ENCODE data around the gene RNF26. TPM values are rescaled to one million over a fixed set of nuclear protein-coding genes. Genes with fewer than 3 reads are reported as not detected.

The RNF26 gene
- total and polyA plus RNA-seq, 2 of the 13 experiments (the other 11 are each of a cell fraction or from before 2014, with no cell fraction given), result 11.9 to 26.3 TPM

DNA sequence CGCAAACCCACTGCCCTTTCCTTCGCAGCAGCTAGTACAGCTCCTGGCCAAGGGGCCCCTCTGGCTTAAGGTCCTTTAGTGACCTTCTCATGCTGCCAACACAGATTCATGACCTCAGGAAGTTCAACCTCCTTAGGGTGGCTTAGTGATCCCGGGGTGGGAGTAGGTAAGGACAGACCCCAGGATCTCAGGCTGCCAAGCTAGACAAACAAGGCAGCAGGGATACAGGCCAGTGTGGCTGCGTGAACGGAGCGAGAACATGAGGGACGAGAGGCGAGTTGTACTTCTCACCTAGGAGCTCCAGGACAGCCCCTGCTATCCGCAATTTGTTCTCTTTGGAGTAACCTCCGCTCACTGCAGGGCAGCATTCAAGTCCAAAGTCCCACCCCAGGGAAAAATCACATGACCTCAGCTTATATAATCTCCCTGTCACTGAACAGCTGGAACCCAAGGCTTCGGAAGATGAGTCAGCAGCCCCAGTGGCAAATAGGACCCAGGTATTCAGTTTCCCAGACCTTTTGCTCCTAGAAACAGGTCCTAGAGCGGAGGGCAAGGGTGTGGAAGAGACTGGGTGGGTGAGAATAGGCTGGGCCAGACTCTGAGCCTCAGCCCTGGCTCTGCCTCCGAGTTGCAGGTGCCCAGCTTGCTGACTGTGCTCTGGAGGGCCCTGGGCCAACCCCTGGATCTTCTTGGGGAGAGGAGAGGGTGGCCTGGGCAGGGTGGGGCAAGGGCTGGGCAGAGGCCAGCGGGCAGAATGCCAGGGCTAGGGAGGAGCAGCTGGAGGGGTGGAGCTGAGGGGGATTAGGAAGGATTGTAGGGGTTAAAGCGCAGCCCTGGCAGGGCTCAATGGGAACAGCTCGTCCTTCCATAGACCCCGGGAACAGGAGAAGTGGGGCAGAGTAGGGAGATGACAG, 34.1 kb downstream of the RNF26 start (continued):
- TF ChIP-seq, protein P1, sequence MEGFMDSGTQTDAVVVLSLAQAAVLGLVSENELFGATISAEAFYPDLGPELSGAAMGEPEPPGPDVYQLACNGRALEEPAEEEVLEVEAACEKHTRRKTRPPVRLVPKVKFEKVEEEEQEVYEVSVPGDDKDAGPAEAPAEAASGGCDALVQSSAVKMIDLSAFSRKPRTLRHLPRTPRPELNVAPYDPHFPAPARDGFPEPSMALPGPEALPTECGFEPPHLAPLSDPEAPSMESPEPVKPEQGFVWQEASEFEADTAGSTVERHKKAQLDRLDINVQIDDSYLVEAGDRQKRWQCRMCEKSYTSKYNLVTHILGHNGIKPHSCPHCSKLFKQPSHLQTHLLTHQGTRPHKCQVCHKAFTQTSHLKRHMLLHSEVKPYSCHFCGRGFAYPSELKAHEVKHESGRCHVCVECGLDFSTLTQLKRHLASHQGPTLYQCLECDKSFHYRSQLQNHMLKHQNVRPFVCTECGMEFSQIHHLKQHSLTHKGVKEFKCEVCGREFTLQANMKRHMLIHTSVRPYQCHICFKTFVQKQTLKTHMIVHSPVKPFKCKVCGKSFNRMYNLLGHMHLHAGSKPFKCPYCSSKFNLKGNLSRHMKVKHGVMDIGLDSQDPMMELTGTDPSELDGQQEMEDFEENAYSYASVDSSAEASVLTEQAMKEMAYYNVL (CRISPR knock-in tag; IDR thresholded peaks at IDR 0.05; ENCODE audit: borderline replicate concordance), result peak; percentile 29; the same call in 1 of the 2 replicates
- TF ChIP-seq ZNF34 (CRISPR knock-in tag; IDR thresholded peaks at IDR 0.05; ENCODE audit: borderline replicate concordance) (no peak), ZBTB8A (CRISPR knock-in tag; IDR thresholded peaks at IDR 0.05; ENCODE audit: borderline replicate concordance, low read depth) (no peak), ZC3H4 (CRISPR knock-in tag; IDR thresholded peaks at IDR 0.05; ENCODE audit: borderline replicate concordance) (no peak), ZBTB20 (CRISPR knock-in tag; IDR thresholded peaks at IDR 0.05; ENCODE audit: borderline replicate concordance, low read depth) (no peak), CAMTA2 (CRISPR knock-in tag; IDR thresholded peaks at IDR 0.05; ENCODE audit: borderline replicate concordance) (no peak), ZNF549 (CRISPR knock-in tag; IDR thresholded peaks at IDR 0.05) (peak; percentile 92; the same call in 1 of the 2 replicates), ZNF598 (CRISPR knock-in tag; IDR thresholded peaks at IDR 0.05; ENCODE audit: borderline replicate concordance) (no peak), KMT2A (CRISPR knock-in tag; IDR thresholded peaks at IDR 0.05) (peak; percentile 73; the same call in 1 of the 2 replicates)
- TF ChIP-seq, protein P2, sequence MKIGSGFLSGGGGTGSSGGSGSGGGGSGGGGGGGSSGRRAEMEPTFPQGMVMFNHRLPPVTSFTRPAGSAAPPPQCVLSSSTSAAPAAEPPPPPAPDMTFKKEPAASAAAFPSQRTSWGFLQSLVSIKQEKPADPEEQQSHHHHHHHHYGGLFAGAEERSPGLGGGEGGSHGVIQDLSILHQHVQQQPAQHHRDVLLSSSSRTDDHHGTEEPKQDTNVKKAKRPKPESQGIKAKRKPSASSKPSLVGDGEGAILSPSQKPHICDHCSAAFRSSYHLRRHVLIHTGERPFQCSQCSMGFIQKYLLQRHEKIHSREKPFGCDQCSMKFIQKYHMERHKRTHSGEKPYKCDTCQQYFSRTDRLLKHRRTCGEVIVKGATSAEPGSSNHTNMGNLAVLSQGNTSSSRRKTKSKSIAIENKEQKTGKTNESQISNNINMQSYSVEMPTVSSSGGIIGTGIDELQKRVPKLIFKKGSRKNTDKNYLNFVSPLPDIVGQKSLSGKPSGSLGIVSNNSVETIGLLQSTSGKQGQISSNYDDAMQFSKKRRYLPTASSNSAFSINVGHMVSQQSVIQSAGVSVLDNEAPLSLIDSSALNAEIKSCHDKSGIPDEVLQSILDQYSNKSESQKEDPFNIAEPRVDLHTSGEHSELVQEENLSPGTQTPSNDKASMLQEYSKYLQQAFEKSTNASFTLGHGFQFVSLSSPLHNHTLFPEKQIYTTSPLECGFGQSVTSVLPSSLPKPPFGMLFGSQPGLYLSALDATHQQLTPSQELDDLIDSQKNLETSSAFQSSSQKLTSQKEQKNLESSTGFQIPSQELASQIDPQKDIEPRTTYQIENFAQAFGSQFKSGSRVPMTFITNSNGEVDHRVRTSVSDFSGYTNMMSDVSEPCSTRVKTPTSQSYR (CRISPR knock-in tag; IDR thresholded peaks at IDR 0.05; ENCODE audit: borderline replicate concordance), result no peak
- TF ChIP-seq, protein P3, sequence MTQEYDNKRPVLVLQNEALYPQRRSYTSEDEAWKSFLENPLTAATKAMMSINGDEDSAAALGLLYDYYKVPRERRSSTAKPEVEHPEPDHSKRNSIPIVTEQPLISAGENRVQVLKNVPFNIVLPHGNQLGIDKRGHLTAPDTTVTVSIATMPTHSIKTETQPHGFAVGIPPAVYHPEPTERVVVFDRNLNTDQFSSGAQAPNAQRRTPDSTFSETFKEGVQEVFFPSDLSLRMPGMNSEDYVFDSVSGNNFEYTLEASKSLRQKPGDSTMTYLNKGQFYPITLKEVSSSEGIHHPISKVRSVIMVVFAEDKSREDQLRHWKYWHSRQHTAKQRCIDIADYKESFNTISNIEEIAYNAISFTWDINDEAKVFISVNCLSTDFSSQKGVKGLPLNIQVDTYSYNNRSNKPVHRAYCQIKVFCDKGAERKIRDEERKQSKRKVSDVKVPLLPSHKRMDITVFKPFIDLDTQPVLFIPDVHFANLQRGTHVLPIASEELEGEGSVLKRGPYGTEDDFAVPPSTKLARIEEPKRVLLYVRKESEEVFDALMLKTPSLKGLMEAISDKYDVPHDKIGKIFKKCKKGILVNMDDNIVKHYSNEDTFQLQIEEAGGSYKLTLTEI (CRISPR knock-in tag; conservative IDR thresholded peaks at IDR 0.05), result no peak
- TF ChIP-seq, protein P4, sequence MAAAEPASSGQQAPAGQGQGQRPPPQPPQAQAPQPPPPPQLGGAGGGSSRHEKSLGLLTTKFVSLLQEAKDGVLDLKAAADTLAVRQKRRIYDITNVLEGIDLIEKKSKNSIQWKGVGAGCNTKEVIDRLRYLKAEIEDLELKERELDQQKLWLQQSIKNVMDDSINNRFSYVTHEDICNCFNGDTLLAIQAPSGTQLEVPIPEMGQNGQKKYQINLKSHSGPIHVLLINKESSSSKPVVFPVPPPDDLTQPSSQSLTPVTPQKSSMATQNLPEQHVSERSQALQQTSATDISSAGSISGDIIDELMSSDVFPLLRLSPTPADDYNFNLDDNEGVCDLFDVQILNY (CRISPR knock-in tag; conservative IDR thresholded peaks at IDR 0.05), result no peak
- TF ChIP-seq, protein P5, sequence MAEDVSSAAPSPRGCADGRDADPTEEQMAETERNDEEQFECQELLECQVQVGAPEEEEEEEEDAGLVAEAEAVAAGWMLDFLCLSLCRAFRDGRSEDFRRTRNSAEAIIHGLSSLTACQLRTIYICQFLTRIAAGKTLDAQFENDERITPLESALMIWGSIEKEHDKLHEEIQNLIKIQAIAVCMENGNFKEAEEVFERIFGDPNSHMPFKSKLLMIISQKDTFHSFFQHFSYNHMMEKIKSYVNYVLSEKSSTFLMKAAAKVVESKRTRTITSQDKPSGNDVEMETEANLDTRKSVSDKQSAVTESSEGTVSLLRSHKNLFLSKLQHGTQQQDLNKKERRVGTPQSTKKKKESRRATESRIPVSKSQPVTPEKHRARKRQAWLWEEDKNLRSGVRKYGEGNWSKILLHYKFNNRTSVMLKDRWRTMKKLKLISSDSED (CRISPR knock-in tag; IDR thresholded peaks at IDR 0.05), result no peak
- TF ChIP-seq, protein P6, sequence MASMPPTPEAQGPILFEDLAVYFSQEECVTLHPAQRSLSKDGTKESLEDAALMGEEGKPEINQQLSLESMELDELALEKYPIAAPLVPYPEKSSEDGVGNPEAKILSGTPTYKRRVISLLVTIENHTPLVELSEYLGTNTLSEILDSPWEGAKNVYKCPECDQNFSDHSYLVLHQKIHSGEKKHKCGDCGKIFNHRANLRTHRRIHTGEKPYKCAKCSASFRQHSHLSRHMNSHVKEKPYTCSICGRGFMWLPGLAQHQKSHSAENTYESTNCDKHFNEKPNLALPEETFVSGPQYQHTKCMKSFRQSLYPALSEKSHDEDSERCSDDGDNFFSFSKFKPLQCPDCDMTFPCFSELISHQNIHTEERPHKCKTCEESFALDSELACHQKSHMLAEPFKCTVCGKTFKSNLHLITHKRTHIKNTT (CRISPR knock-in tag; IDR thresholded peaks at IDR 0.05), result no peak
- TF ChIP-seq, protein P7, sequence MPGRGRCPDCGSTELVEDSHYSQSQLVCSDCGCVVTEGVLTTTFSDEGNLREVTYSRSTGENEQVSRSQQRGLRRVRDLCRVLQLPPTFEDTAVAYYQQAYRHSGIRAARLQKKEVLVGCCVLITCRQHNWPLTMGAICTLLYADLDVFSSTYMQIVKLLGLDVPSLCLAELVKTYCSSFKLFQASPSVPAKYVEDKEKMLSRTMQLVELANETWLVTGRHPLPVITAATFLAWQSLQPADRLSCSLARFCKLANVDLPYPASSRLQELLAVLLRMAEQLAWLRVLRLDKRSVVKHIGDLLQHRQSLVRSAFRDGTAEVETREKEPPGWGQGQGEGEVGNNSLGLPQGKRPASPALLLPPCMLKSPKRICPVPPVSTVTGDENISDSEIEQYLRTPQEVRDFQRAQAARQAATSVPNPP (CRISPR knock-in tag; IDR thresholded peaks at IDR 0.05), result 0 out of 2 replicates have a peak, but pooled peaks have one; percentile 37
